GM19395 (cell line): ENCODE results near the gene OR6K2.

Source experiments
- ATAC-seq: cut with Tn5 transposase; IDR thresholded peaks from one replicate; pipeline ENCODE4 v1.9.1; 2021; ENCODE audit warnings: mild to moderate bottlenecking, moderate library complexity; ENCODE audit not compliant: unreplicated experiment

The OR6K2 gene

DNA sequence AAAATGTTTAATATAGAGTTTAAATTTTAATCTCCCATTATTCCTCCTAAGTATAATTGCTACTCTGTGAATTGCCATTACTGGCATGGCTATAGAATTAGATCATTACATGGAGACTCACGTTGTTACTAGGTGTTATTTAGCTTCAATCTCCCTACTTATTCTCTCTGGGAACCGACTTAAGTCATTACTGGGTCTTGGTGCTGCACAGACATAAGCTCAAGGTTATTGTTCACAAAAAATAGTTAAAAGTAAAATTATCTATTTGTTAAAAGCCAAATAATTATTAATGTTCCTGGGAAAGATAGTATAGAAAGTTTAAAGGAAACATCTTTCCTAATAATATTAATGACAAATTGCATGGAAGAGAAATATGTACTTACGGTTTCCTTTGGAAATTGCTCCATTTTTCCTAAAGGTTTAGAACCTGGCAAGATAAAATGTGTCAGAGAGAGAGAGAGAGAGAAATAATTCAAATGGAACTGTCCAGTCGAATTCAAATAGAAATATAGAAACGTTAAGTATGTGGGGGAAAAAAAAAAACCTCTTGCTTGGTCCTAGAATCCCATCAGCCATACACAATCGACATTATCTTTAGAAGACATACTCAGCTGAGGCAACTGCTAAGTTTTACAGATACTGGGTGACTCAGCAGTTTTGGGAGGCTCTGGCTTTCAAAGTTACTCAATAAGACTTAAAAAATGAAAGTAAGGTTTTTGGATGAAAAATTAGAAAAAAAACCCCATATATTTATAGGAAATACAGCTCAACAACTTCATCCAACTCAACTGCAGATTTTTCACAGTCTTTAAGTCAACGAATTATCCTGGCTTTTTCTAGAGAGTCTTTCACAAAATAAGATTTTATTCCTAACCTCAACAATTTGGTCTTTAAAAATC is 14.1 kb downstream of the OR6K2 start, which contains the start of gene SPTA1:
Gene SPTA1 (minus strand): TSS at position 605 of the 899 bp plus-strand sequence. CDS start 198 bp downstream, at position 407.
- ATAC-seq = no peak

DNA sequence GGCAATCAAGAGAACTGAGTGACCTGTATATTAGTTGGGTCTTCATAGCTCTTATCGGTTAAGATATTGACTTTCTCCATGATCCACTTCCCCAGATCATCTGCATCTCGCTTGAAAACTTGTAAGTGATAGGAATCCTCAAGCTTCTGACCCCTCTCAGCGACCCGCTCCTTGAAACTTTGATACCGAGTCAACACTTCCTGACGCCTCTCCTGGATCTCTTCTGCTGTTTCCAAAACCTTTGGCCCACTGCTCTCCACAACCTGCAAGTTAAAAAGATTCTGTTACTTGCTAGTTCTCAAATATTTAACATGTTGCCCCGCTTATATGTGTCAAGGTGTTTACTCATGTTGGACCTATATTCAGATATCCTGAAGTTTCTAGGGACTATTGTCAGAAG is 15.4 kb downstream of the OR6K2 start:
- no peak for ATAC-seq

DNA sequence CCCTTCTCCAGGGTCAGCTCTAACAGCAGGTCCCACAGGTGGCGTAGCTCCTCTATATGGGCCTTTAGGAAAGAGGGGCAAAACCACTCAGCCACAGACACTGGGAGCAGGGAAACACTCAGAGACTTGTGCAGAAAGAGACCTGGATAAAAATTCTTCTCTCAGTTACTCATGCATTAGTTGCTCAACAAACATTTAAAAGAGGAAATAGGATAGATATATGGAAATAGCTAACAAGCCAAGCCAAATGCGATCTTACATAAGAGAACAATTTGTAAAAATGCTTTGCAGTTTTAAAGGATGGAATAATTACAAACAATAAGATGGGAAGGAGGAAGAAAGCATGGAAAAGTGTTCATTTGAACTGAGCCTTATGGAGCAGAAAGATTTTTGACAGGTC is 18.8 kb downstream of the OR6K2 start:
- ATAC-seq = no peak

DNA sequence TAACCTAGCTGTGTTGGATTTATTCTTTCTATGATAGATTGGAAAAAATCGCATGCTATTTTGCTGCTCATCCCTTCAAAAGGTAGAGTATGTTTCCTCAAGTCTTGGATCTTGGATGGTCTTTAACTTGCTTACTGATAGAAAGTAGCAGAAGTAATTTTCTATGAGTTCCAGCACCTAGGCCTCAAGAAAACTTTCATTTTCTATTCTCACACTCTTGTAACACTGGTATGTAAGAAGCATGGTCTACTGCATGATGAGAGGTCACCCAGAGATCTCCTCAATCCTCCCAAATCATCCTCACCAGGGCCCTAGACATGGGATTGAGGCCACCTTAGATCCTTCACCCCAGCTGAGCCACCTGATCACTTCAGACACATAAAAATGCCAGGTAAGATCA is 21.2 kb downstream of the OR6K2 start:
- ATAC-seq = no peak

DNA sequence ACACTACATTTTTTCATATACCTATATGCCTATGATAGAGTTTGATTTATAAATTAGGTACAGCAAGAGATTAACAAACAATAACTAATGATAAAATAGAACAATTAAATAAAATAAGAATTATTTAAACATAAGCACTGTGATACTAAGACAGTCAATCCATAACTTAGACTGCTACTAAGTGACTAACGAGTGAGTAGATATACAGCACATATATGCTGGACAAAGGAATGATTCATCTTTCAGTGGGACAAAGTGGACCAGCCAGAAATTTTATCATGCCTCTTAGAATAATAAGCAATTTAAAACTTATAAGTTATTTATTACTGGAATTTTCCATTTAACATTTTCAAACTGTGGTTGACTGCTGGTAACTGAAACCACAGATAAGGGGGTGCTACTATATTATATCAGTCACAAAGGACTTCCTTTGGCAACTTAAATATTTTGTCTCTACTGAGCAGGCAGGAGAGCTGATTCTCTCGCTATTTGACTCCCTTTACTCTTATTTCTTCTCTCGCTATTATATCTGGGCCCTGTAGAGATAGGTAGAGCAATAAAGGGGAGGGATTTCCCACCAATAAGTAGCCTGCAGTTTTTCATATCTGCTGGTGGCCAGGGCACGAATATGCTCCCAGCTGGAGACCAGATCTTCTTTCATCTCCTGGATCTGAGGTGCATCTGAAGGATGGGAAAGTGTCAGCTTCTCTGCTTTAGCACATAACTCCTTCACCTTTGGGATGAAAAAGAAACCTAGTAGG is 24.7 kb downstream of the OR6K2 start:
- ATAC-seq = no peak

DNA sequence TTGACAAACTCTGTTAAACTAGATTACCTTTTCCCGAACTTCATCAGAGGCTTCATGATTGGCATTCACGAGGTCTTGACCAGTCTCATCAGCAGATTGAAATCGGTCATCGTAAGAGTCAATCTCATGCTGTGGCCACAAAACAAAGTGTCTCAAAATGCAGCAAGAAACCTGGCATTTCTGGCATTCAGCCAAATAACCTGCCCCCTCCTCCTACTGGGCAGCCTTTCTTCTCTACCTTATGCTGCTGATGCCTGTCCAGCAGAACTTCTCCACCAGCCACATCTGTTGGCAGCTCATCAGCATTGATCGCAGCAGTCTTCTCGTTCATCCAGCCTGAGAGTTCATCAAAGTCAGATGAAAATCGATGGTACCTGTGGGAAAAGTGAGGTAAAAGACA is 26.1 kb downstream of the OR6K2 start:
- no peak for ATAC-seq

DNA sequence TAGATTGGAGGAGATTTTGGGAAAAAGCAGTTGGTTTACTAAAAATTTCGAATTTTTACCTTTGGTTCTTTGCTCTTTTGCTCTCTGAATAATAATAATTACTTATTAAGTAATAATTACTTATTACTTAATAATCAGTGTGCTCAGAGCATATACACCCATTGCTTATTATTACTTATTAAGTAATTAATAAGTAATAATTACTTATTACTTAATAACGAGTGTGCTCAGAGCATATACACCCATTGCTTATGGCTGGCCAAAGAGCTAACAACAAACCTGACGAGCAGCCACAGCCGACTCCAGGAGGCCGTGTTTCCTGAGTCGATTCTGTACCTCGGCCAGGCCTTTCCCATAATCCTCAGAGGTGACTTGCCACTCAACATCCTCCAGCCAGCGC is 34.4 kb downstream of the OR6K2 start:
- ATAC-seq = no peak

DNA sequence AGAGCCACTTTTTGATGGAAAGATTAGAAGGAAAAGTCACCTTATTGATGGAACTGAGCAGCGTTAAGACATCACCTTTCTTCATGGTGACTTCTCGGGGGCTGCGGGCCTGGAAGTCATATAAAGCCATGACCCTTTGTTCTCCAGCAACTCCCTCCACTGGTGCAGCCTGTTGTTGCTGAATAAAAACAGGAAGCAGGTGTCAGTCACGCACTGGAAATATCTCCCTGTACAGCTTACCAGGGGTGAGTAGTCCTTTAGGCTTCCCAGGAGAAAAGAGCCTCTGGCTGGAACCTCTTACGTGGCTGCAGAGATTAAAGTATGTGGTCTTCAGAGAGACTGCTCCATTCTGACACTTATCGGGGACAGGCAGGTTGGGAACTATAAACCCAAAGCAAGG is 45.9 kb downstream of the OR6K2 start:
- no peak for ATAC-seq

DNA sequence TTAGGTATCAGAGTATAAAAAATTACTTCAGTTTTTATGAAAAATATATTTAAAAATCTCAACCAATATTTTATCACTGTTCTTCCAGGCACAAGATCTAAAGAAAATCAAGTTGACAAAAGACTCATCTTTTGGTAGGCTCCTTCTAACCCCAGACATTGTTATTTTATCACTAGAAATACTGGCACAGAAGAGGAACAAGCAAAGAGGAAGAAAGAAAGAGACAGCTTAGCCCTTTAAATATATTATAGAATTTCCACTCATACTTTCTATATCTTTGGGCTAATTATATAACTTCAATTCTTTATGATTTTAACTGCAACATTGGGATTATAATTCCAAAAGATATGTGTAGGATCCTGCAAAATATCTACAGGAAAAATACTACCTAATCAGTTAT is 46.4 kb downstream of the OR6K2 start:
- ATAC-seq = no peak

DNA sequence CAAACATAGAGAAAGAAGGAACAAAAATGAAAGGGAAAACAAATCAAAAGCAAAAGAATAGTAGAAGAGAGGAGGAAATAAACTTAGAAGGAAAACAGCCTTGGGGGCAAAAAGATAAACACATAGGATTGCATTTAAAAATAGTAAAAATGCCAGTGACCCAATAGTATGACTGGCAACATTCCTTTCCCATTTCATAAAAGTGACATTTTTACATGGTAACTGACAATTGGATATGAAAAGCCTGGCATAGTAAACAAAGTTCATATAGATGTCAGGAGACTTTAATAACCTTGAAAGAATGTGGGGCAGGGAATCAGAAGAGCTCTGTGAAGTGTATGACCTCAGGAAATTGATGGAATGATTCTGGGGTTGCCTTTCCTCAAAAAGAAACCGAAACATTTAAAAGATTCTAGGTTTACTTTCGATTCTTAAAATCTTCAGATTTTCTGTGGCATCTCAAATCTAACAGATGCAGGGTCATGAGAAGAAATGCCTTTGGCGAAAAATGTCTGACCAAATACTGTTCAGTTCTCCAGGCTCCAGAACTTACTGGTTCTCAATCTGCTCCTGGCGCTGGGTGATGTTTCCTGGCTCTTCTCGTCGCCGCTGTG is 47.6 kb downstream of the OR6K2 start:
- no peak for ATAC-seq
